ENCODE results near the gene PAPPA.

Gene PAPPA

DNA sequence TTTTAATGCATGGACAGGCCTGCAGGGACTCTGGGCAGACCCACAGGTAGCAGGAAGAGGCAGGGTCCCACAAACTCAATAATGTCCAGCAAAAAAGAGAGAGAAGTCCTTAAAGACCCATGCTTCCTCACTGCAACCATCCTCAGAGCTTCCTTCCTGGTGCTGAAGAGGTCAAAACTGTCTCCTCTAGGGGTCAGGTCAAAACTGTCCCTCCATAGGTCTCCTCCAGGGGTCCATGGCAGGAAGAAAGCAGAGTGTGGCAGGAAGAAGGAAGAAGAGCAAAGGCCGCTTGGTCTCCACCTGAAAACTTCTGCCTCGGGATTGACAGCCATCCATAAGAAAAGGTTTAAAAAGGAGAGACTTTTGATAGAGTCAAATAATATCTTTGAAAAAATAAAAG is 271.7 kb downstream of the PAPPA start:
- no peak for DNase-seq (ENCODE audit: low read depth, low spot score)
- H3K4me3 ChIP-seq (ENCODE audit: low read depth, low read length) = no peak overlapping the region
- ChIA-PET POLR2A (no interaction called here), CTCF (no interaction called here)
- TF ChIP-seq, protein P1, sequence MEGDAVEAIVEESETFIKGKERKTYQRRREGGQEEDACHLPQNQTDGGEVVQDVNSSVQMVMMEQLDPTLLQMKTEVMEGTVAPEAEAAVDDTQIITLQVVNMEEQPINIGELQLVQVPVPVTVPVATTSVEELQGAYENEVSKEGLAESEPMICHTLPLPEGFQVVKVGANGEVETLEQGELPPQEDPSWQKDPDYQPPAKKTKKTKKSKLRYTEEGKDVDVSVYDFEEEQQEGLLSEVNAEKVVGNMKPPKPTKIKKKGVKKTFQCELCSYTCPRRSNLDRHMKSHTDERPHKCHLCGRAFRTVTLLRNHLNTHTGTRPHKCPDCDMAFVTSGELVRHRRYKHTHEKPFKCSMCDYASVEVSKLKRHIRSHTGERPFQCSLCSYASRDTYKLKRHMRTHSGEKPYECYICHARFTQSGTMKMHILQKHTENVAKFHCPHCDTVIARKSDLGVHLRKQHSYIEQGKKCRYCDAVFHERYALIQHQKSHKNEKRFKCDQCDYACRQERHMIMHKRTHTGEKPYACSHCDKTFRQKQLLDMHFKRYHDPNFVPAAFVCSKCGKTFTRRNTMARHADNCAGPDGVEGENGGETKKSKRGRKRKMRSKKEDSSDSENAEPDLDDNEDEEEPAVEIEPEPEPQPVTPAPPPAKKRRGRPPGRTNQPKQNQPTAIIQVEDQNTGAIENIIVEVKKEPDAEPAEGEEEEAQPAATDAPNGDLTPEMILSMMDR (IDR thresholded peaks at IDR 0.05; ENCODE audit: insufficient read depth, low read length, missing control alignments) = no peak

DNA sequence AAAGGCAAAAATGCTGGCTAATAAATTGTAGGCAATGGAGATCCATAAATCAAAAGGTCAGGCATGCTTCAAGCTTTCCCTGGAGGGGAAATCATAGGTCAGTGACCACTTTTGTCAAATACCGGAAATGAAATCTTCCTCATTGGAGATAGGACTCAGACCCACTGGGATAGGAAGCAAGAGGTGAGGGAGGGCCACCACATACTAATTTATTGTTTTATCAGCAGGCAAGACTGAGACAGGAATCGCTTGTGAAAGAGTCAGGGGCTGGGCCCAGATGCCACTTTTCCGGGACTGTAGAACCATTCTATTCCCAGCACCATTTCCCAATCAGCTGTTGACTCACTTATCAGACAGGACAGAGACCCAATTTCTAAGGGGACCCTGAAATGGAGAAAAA is 277.3 kb downstream of the PAPPA start:
- no peak overlapping the region for H3K4me3 ChIP-seq (ENCODE audit: low read depth, low read length)
- TF ChIP-seq, protein P1 (IDR thresholded peaks at IDR 0.05; ENCODE audit: insufficient read depth, low read length, missing control alignments) = no peak
- POLR2A ChIA-PET = no interaction called here
- no peak for DNase-seq (ENCODE audit: low read depth, low spot score)
- CTCF ChIA-PET = no interaction called here

DNA sequence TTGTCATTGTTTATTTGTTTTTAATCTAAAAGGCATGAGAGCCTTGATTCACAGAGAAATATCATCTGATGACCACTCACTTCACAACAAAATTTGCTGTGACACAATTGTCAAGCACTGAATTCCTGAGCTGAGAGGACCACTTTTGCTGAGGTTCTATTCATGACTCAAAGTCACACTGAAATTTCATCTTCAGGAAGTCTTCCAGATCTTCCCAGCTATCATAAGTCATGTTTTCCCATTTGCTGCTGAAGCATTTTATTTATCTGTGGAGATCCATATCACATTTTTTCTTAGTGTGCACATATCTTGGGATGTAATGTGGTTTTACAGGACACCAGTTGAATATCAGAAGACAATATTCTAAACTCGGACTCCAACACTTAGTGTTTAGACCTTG is 278.5 kb downstream of the PAPPA start:
- ChIA-PET CTCF (interaction anchor here (0.7 kb wide), 1 partner anchor 28 kb away, joined by 3 read pairs; no protein-coding TSS in a partner anchor), POLR2A (no interaction called here)
- H3K4me3 ChIP-seq (ENCODE audit: low read depth, low read length) = no peak overlapping the region
- DNase-seq (ENCODE audit: low read depth, low spot score) = no peak
- TF ChIP-seq, protein P1 (IDR thresholded peaks at IDR 0.05; ENCODE audit: insufficient read depth, low read length, missing control alignments) = no peak

DNA sequence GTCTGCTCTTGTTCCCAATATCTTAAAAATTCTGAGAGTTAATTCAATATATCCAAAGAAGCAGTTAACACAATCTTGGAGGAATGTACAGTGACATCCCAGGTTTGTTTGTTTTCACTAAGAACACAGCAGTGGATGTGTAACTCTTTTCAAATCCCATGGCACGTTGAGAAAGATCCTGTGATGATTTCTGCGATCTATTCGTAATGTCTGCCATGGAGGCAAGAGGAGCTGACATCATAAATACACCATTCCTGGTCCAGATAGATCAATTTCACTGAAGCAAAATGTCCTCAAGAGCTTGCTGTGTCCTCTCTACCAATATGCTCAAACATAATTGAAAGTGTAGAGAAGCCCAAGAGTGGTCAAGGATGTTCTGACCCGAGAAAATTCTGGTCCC is 280.7 kb downstream of the PAPPA start:
- POLR2A ChIA-PET = no interaction called here
- H3K4me3 ChIP-seq (ENCODE audit: low read depth, low read length) = no peak overlapping the region
- TF ChIP-seq, protein P1 (IDR thresholded peaks at IDR 0.05; ENCODE audit: insufficient read depth, low read length, missing control alignments) = no peak
- no peak for DNase-seq (ENCODE audit: low read depth, low spot score)
- CTCF ChIA-PET = no interaction called here

DNA sequence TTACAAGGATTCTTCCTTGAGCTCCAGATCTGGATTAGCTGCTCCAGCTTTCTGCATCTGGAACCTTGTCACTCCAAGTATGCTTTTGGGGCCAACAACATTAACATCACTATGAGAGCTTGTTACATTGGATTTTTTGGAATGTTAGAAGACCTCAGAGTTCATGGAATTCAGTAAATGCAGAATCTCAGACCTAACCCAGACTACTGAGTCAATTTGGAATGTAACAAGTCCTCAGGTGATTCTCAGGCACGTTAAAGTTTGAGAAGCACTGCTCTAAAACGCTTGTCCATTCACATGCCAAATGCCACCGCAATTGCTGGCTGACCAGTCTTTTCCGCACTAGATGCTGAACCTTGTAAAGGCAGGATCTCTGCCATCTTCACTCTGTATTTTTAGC is 282.1 kb downstream of the PAPPA start:
- peak; percentile 7 for DNase-seq (ENCODE audit: low read depth, low spot score)
- ChIA-PET CTCF (no interaction called here), POLR2A (no interaction called here)
- TF ChIP-seq, protein P1 (IDR thresholded peaks at IDR 0.05; ENCODE audit: insufficient read depth, low read length, missing control alignments) = no peak
- no peak overlapping the region for H3K4me3 ChIP-seq (ENCODE audit: low read depth, low read length)

DNA sequence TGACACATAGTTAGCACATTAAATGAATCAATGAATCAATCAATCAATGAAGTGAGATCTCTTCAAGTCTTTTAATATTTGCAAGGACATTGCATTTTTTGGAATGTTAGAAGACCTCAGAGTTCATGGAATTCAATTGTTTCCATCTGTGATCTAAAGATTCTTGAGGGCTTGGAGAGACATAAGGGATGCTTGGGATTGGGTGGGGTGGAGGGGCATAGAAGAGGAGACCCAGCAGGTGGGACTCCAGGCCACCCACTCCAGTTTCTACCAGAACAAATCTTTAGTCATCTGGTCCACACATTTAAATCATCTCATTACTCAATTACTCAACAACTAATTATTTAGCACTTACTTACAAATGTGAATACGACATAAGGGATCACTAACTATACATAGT is 282.5 kb downstream of the PAPPA start:
- CTCF ChIA-PET = no interaction called here
- POLR2A ChIA-PET = no interaction called here
- H3K4me3 ChIP-seq (ENCODE audit: low read depth, low read length) = no peak overlapping the region
- DNase-seq (ENCODE audit: low read depth, low spot score) = no peak
- TF ChIP-seq, protein P1 (IDR thresholded peaks at IDR 0.05; ENCODE audit: insufficient read depth, low read length, missing control alignments) = no peak
